PFSK-1 (cell line): ENCODE measurements around the gene TTLL12.

Source experiments
- FOXP2 ChIP-seq: optimal IDR thresholded peaks from 2 replicates; pipeline ENCODE3; 2011; ENCODE audit warnings: borderline replicate concordance, control low read depth, inconsistent platforms; ENCODE audit not compliant: insufficient read depth; ENCODE audit errors: extremely low read length, extremely low read depth
- POLR2AphosphoS5 ChIP-seq: IDR thresholded peaks from 2 replicates; pipeline ENCODE4 v1.6.1; 2012; ENCODE audit warnings: low read depth, mild to moderate bottlenecking, control low read depth, low read length, moderate library complexity
- SIN3A ChIP-seq: IDR thresholded peaks from 2 replicates; pipeline ENCODE4 v1.6.1; 2012; ENCODE audit warnings: mild to moderate bottlenecking, low read length, moderate library complexity, borderline replicate concordance; ENCODE audit not compliant: insufficient read depth
- TAF1 ChIP-seq: IDR thresholded peaks from 2 replicates; pipeline ENCODE4 v1.6.1; 2012; ENCODE audit warnings: low read length, control low read depth, borderline replicate concordance; ENCODE audit not compliant: insufficient read depth
- TF ChIP-seq, protein P1 (sequence below), 2 experiments: IDR thresholded peaks; 2 replicates each; pipeline versions ENCODE4 v1.6.1 to v1.8.0; 2011 to 2012; ENCODE audit warnings: low read depth in 2 of 2, low read length in 2 of 2, control low read depth in 1 of 2, inconsistent platforms in 1 of 2, mild to moderate bottlenecking in 1 of 2, moderate library complexity in 1 of 2; ENCODE audit not compliant: insufficient read depth in 1 of 2

Gene TTLL12

DNA sequence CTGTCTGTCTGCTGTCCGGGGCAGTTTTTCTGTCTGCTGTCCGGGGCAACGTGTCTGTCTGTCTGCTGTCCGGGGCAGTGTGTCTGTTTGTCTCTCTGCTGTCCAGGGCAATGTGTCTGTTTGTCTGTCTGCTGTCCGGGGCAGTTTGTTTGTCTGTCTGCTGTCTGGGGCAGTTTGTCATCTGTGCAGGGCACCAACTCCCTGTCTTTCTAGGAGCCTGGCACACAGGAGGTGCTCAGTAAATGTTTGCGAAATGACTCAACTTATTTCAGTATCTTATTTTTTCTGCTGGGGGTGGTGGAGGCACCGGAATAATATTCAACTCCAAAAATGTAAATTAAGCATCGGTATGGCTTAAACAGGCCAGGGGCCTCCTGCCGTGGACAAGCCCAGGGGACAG lies 12.0 kb upstream of the TTLL12 start:
- TF ChIP-seq, protein P1, sequence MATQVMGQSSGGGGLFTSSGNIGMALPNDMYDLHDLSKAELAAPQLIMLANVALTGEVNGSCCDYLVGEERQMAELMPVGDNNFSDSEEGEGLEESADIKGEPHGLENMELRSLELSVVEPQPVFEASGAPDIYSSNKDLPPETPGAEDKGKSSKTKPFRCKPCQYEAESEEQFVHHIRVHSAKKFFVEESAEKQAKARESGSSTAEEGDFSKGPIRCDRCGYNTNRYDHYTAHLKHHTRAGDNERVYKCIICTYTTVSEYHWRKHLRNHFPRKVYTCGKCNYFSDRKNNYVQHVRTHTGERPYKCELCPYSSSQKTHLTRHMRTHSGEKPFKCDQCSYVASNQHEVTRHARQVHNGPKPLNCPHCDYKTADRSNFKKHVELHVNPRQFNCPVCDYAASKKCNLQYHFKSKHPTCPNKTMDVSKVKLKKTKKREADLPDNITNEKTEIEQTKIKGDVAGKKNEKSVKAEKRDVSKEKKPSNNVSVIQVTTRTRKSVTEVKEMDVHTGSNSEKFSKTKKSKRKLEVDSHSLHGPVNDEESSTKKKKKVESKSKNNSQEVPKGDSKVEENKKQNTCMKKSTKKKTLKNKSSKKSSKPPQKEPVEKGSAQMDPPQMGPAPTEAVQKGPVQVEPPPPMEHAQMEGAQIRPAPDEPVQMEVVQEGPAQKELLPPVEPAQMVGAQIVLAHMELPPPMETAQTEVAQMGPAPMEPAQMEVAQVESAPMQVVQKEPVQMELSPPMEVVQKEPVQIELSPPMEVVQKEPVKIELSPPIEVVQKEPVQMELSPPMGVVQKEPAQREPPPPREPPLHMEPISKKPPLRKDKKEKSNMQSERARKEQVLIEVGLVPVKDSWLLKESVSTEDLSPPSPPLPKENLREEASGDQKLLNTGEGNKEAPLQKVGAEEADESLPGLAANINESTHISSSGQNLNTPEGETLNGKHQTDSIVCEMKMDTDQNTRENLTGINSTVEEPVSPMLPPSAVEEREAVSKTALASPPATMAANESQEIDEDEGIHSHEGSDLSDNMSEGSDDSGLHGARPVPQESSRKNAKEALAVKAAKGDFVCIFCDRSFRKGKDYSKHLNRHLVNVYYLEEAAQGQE (IDR thresholded peaks at IDR 0.05; ENCODE audit: insufficient read depth in 1 of 2, low read depth in 2 of 2, low read length in 2 of 2): no peak
- no peak for TF ChIP-seq FOXP2
- no peak for TF ChIP-seq TAF1
- TF ChIP-seq SIN3A: no peak
- TF ChIP-seq POLR2AphosphoS5: no peak

DNA sequence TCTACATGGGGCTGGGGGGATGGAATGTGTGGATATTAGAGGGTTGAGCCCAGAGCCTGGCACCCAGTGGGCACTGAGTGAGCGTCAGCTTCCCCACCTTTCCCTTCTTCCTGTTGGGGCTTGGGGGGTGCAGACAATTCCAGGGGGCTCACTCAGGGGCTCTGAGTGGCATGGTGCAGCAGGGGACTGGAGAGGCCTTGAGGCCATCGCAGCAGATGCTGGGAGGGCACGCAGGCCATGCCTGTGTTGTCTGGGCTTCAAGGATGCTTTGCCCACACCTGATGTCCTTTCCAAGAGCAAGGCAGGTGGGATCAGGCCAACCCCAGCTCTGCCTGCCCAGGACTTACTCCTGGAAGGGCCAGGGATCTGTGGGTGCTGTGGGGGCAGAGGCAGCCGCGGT lies 11.2 kb upstream of the TTLL12 start:
- TF ChIP-seq TAF1: no peak
- TF ChIP-seq POLR2AphosphoS5: no peak
- TF ChIP-seq FOXP2: no peak
- TF ChIP-seq SIN3A: no peak
- TF ChIP-seq, protein P1 (IDR thresholded peaks at IDR 0.05; ENCODE audit: insufficient read depth in 1 of 2, low read depth in 2 of 2, low read length in 2 of 2): no peak

DNA sequence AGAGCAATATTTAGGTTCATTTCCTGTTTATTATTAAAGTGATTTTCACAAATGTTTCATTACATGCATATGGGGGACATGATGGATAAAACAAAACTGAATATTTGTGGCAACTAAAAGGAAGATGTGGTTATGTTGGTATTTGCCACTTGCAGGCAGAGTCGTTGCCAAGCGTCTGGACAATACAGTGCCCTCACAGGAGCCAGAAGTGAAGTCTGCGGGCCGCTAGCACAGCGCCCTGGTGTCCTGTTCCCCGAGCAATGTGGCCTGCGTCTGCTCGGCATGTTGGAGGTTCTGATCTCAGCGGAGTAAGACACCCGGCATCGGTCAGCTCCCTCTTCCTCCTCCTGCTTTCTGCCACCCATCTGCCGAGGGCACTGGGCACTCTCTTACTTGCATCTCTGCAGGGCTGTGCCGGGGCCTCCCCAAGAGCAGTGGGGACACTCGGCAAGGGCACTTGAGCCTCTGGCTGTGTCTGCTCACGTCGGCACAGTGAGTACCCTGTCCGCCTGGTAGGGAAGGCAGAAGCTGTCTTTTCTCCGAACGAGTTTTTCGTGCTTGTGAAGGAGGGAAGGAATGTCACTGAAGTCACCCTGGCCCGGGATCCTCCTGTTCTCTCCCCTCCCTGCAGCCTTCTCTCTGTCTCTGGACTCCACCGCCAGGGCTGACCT lies 10.5 kb upstream of the TTLL12 start:
- TF ChIP-seq FOXP2: no peak
- TF ChIP-seq, protein P1 (IDR thresholded peaks at IDR 0.05; ENCODE audit: insufficient read depth in 1 of 2, low read depth in 2 of 2, low read length in 2 of 2): no peak
- TF ChIP-seq TAF1: no peak
- no peak for TF ChIP-seq SIN3A
- TF ChIP-seq POLR2AphosphoS5: no peak

DNA sequence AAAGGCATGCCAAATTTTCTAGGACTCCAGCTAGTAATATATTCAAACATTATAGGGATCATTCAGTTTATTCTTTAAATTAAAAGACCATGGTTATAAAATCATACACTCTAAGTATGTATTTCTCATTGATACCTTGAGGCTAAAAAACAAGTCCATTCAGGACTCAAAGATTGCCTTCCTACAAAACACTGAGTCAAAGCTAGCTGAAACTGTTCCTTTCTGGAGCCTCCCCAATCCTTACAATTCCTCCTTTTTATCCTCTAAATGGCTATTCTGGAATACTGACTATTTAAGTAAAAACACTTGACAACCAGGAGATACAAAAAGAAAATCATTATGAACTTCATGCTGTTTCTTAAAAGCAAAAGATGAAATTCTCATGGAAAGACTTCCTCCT lies 4.9 kb upstream of the TTLL12 start:
- no peak for TF ChIP-seq TAF1
- TF ChIP-seq, protein P1 (IDR thresholded peaks at IDR 0.05; ENCODE audit: insufficient read depth in 1 of 2, low read depth in 2 of 2, low read length in 2 of 2): no peak
- no peak for TF ChIP-seq SIN3A
- no peak for TF ChIP-seq POLR2AphosphoS5
- TF ChIP-seq FOXP2: no peak
